HFF-Myc (cell line): ENCODE data around the gene COL13A1.

Experiments
- DNase-seq: peaks from one replicate; pipeline ENCODE4 v3.0.0-alpha.2; 2011; ENCODE audit warnings: low read depth; ENCODE audit errors: extremely low read depth
- H3K4me3 ChIP-seq: replicated peaks from 2 replicates; pipeline ENCODE4 v1.5.1; 2011; ENCODE audit warnings: low read depth, mild to moderate bottlenecking, control low read depth, low read length
- CTCF ChIP-seq: IDR thresholded peaks from 2 replicates; pipeline ENCODE4 v1.5.1; 2012; ENCODE audit warnings: mild to moderate bottlenecking, low read depth, low read length, control low read depth; ENCODE audit errors: missing control alignments

Gene COL13A1

GRCh38 chr10:69911613-69912528, 110.2 kb downstream of the COL13A1 start:
- DNase-seq: no peak
- no peak for TF ChIP-seq CTCF
- no peak overlapping the region for H3K4me3 ChIP-seq

GRCh38 chr10:69912589-69912988, 110.9 kb downstream of the COL13A1 start:
- DNase-seq: no peak
- TF ChIP-seq CTCF: no peak
- no peak overlapping the region for H3K4me3 ChIP-seq

GRCh38 chr10:69913606-69914382, 112.1 kb downstream of the COL13A1 start:
- TF ChIP-seq CTCF: no peak
- no peak overlapping the region for H3K4me3 ChIP-seq
- DNase-seq: no peak

- peak; percentile 90 for TF ChIP-seq CTCF
- no peak for DNase-seq
- no peak overlapping the region for H3K4me3 ChIP-seq
These were observed 112.9 kb downstream of the COL13A1 start for GRCh38 chr10:69914398-69915214.

GRCh38 chr10:69915215-69915560, 113.5 kb downstream of the COL13A1 start:
- no peak for TF ChIP-seq CTCF
- no peak for DNase-seq
- no peak overlapping the region for H3K4me3 ChIP-seq

- no peak for DNase-seq
- TF ChIP-seq CTCF: no peak
These were observed 114.4 kb downstream of the COL13A1 start for GRCh38 chr10:69916118-69916517.

More at GRCh38 chr10:69916118-69916517, 114.4 kb downstream of the COL13A1 start:
- H3K4me3 ChIP-seq: no peak overlapping the region
